H9 (cell line): ENCODE data around the gene ATP6V0A1. TPM values are rescaled to one million over a fixed set of nuclear protein-coding genes. Genes with fewer than 3 reads are reported as not detected.
A peak's percentile ranks its signal among the peaks of the same experiment; 100 is the strongest.
"Not testable (repeated sequence)": the region's sequence is repeated elsewhere in the genome, so short reads cannot be mapped to it uniquely, and the experiment has no call there.

Experiments
- DNase-seq: peaks from one replicate; pipeline ENCODE4 v3.0.0-alpha.2; 2017
- H2AFZ ChIP-seq: one replicate; pipeline ENCODE4 v1.6.1; 2013; ENCODE audit warnings: mild to moderate bottlenecking, low read length, control low read depth, moderate library complexity
- H2AK5ac ChIP-seq: 2 replicates; pipeline ENCODE4 v1.6.1; 2013; ENCODE audit warnings: low read length, control low read depth, mixed read lengths; ENCODE audit not compliant: insufficient read length
- H2BK120ac ChIP-seq: one replicate; pipeline ENCODE4 v1.6.1; 2013; ENCODE audit warnings: low read depth, mild to moderate bottlenecking, low read length, control low read depth, inconsistent platforms; ENCODE audit not compliant: poor library complexity, severe bottlenecking
- H2BK12ac ChIP-seq: 2 replicates; pipeline ENCODE4 v1.6.1; 2013; ENCODE audit warnings: low read length, control low read depth, mixed read lengths, low read depth; ENCODE audit not compliant: insufficient read length
- H2BK15ac ChIP-seq: 2 replicates; pipeline ENCODE4 v1.6.1; 2013; ENCODE audit warnings: low read depth, low read length, control low read depth
- H2BK20ac ChIP-seq: one replicate; pipeline ENCODE4 v1.6.1; 2013; ENCODE audit warnings: low read depth, mild to moderate bottlenecking, low read length, control low read depth, inconsistent platforms; ENCODE audit not compliant: poor library complexity, severe bottlenecking
- H2BK5ac ChIP-seq: 2 replicates; pipeline ENCODE4 v1.6.1; 2013; ENCODE audit warnings: low read length, control low read depth, mixed read lengths; ENCODE audit not compliant: insufficient read length
- H3K14ac ChIP-seq: 2 replicates; pipeline ENCODE4 v1.6.1; 2013; ENCODE audit warnings: low read length, control low read depth; ENCODE audit not compliant: insufficient read depth
- H3K18ac ChIP-seq: 2 replicates; pipeline ENCODE4 v1.6.1; 2013; ENCODE audit warnings: low read depth, mild to moderate bottlenecking, mixed read lengths, low read length, control low read depth; ENCODE audit not compliant: insufficient read length
- H3K23ac ChIP-seq: 2 replicates; pipeline ENCODE4 v1.6.1; 2013; ENCODE audit warnings: low read length, control low read depth, mixed read lengths, low read depth; ENCODE audit not compliant: insufficient read length
- H3K23me2 ChIP-seq: 2 replicates; pipeline ENCODE4 v1.6.1; 2013; ENCODE audit warnings: low read depth, mild to moderate bottlenecking, mixed read lengths, low read length, control low read depth; ENCODE audit not compliant: insufficient read length, poor library complexity, severe bottlenecking
- H3K27ac ChIP-seq: 2 replicates; pipeline ENCODE4 v1.5.1; 2013; ENCODE audit warnings: low read length, control low read depth, mixed read lengths, low read depth; ENCODE audit not compliant: insufficient read length
- H3K27me3 ChIP-seq: 2 replicates; pipeline ENCODE4 v1.6.1; 2013; ENCODE audit warnings: low read length, control low read depth, inconsistent platforms; ENCODE audit not compliant: insufficient read depth
- H3K4ac ChIP-seq: 2 replicates; pipeline ENCODE4 v1.6.1; 2013; ENCODE audit warnings: low read depth, mild to moderate bottlenecking, control low read depth, inconsistent platforms, low read length, moderate library complexity
- H3K4me1 ChIP-seq: 2 replicates; pipeline ENCODE4 v1.6.1; 2013; ENCODE audit warnings: low read length, control low read depth, inconsistent platforms; ENCODE audit not compliant: insufficient read depth
- H3K4me2 ChIP-seq: 2 replicates; pipeline ENCODE4 v1.6.1; 2013; ENCODE audit warnings: low read length, control low read depth, mixed read lengths; ENCODE audit not compliant: insufficient read length, insufficient read depth
- H3K56ac ChIP-seq: 2 replicates; pipeline ENCODE4 v1.6.1; 2013; ENCODE audit warnings: low read depth, mild to moderate bottlenecking, mixed read lengths, low read length, control low read depth; ENCODE audit not compliant: insufficient read length
- H3K79me1 ChIP-seq: 2 replicates; pipeline ENCODE4 v1.6.1; 2013; ENCODE audit warnings: low read depth, mild to moderate bottlenecking, moderate library complexity, low read length, control low read depth, inconsistent platforms; ENCODE audit not compliant: insufficient read depth, poor library complexity, severe bottlenecking
- H3K79me2 ChIP-seq: 2 replicates; pipeline ENCODE4 v1.6.1; 2013; ENCODE audit warnings: low read length, control low read depth, inconsistent platforms; ENCODE audit not compliant: insufficient read depth
- H3K9ac ChIP-seq: 2 replicates; pipeline ENCODE4 v1.6.1; 2013; ENCODE audit warnings: low read length, control low read depth, mixed read lengths; ENCODE audit not compliant: insufficient read length; ENCODE audit errors: extremely low read depth
- H3K9me3 ChIP-seq: one replicate; pipeline ENCODE4 v1.6.1; 2013; ENCODE audit warnings: low read depth, low read length, inconsistent platforms; ENCODE audit not compliant: control insufficient read depth
- H3T11ph ChIP-seq: one replicate; pipeline ENCODE4 v1.6.1; 2013; ENCODE audit warnings: mild to moderate bottlenecking, low read length, control low read depth, inconsistent platforms
- H4K20me1 ChIP-seq: one replicate; pipeline ENCODE4 v1.6.1; 2013; ENCODE audit not compliant: control insufficient read depth, insufficient read length, insufficient read depth
- H4K5ac ChIP-seq: 2 replicates; pipeline ENCODE4 v1.6.1; 2013; ENCODE audit warnings: low read depth, mild to moderate bottlenecking, mixed read lengths, low read length, control low read depth; ENCODE audit not compliant: insufficient read length
- H4K8ac ChIP-seq: replicated peaks from 2 replicates; pipeline ENCODE4 v1.6.1; 2013; ENCODE audit warnings: low read length, control low read depth, mixed read lengths, low read depth; ENCODE audit not compliant: insufficient read length
- H4K91ac ChIP-seq: 2 replicates; pipeline ENCODE4 v1.6.1; 2013; ENCODE audit warnings: low read depth, mild to moderate bottlenecking, moderate library complexity, mixed read lengths, low read length, control low read depth; ENCODE audit not compliant: insufficient read length
- H3K27ac Mint-ChIP-seq, 3 experiments: 2 replicates in 2 of 3; 3 replicates in 1 of 3; pipeline ENCODE4 v1.8.0; 2020 to 2021; ENCODE audit warnings: mixed read lengths in 3 of 3, mild to moderate bottlenecking in 1 of 3, moderate library complexity in 1 of 3
- H3K27me3 Mint-ChIP-seq: 2 replicates; pipeline ENCODE4 v1.8.0; 2021; ENCODE audit warnings: low read depth, mild to moderate bottlenecking, moderate library complexity, mixed read lengths
- H3K36me3 Mint-ChIP-seq, 3 experiments: 2 replicates in 2 of 3; 3 replicates in 1 of 3; pipeline ENCODE4 v1.8.0; 2020 to 2021; ENCODE audit warnings: low read depth in 3 of 3, mixed read lengths in 3 of 3; ENCODE audit not compliant: insufficient read depth in 1 of 3
- H3K4me1 Mint-ChIP-seq, 2 experiments: 2 replicates each; pipeline ENCODE4 v1.8.0; 2020; ENCODE audit warnings: mixed read lengths in 2 of 2
- H3K4me3 Mint-ChIP-seq, 2 experiments: 2 replicates in 1 of 2; 3 replicates in 1 of 2; pipeline ENCODE4 v1.8.0; 2020 to 2021; ENCODE audit warnings: mild to moderate bottlenecking in 2 of 2, mixed read lengths in 2 of 2, moderate library complexity in 1 of 2
- H3K9me3 Mint-ChIP-seq, 2 experiments: 2 replicates in 1 of 2; 3 replicates in 1 of 2; pipeline ENCODE4 v1.8.0; 2020; ENCODE audit warnings: mild to moderate bottlenecking in 2 of 2, mixed read lengths in 2 of 2, moderate library complexity in 1 of 2
- CTCF ChIP-seq: fragments of 200-600 bp; sonication (generic); conservative IDR thresholded peaks from 3 replicates; pipeline ENCODE4 v1.8.0; 2021; ENCODE audit warnings: antibody characterized with exemption, mild to moderate bottlenecking
- WGBS: extraction: QIAGEN DNeasy Blood & Tissue Kit; methylation state at CpG from one replicate; pipeline ENCODE4 v1.1.7; 2013; ENCODE audit warnings: missing lambda C conversion rate, low lambda C conversion rate, mixed read lengths; ENCODE audit not compliant: insufficient read length; ENCODE audit errors: extremely low coverage; 5-methylcytosine and 5-hydroxymethylcytosine counted together
- total RNA-seq: library from RNA; stranded (reverse); gene quantifications from 2 replicates; pipeline ENCODE4 v1.2.1, GENCODE V29; 2021

The ATP6V0A1 gene
- total RNA-seq, 1 experiment from 2014 or later = 54.1 TPM

GRCh38 chr17:42442196-42442565 lies 16.5 kb upstream of the ATP6V0A1 start:
- H2AK5ac ChIP-seq = no peak overlapping the region
- H2BK12ac ChIP-seq = no peak overlapping the region
- H2AFZ ChIP-seq = no peak overlapping the region
- H3K79me1 ChIP-seq = no peaks in the 10 kb centered on the region
- no peak overlapping the region for H3K4ac ChIP-seq
- H3K9me3 Mint-ChIP-seq = peaks cover 5 to 8% of the 10 kb centered on the region in 2 experiments; a peak in 3 of 5 replicates
- H3K14ac ChIP-seq = no peak overlapping the region
- no peaks in the 10 kb centered on the region for H3K79me2 ChIP-seq
- peak overlapping the region in 1 of 3 experiments; percentile 26; a peak in 2 of 7 replicates for H3K27ac Mint-ChIP-seq
- H4K8ac ChIP-seq = no peak overlapping the region
- no peak overlapping the region for H2BK20ac ChIP-seq
- no peak overlapping the region for H3T11ph ChIP-seq
- H3K23ac ChIP-seq = no peak overlapping the region
- H3K27me3 ChIP-seq = no peaks in the 10 kb centered on the region
- H4K91ac ChIP-seq = no peak overlapping the region
- H3K27me3 Mint-ChIP-seq = no peaks in the 10 kb centered on the region
- H3K36me3 Mint-ChIP-seq = no peaks in the 10 kb centered on the region
- no peak overlapping the region for H2BK120ac ChIP-seq
- H2BK15ac ChIP-seq = no peak overlapping the region
- H3K4me3 Mint-ChIP-seq = no peak overlapping the region
- no peak overlapping the region for H3K4me2 ChIP-seq
- peaks cover 2% of the 10 kb centered on the region; the same call in 1 of the 2 replicates for H3K4me1 ChIP-seq
- H3K23me2 ChIP-seq = no peaks in the 10 kb centered on the region
- no peaks in the 10 kb centered on the region for H3K9me3 ChIP-seq
- no peak for DNase-seq
- H4K20me1 ChIP-seq = no peaks in the 10 kb centered on the region
- H3K56ac ChIP-seq = no peak overlapping the region
- no peak overlapping the region for H3K18ac ChIP-seq
- no peak overlapping the region for H3K27ac ChIP-seq
- no peak overlapping the region for H4K5ac ChIP-seq
- TF ChIP-seq CTCF = no peak
- WGBS = no CpG with 5 or more reads among the region's 5 CpGs
- H2BK5ac ChIP-seq = no peak overlapping the region
- no peak overlapping the region for H3K9ac ChIP-seq
- H3K4me1 Mint-ChIP-seq = peaks cover 10 to 13% of the 10 kb centered on the region in 2 experiments

- not testable (repeated sequence) for H2BK15ac ChIP-seq, H4K5ac ChIP-seq, H3K27me3 ChIP-seq, H2AK5ac ChIP-seq, H3K9ac ChIP-seq, H3K9me3 ChIP-seq, H2BK120ac ChIP-seq, H3K4me1 Mint-ChIP-seq, H3K14ac ChIP-seq, H3K4ac ChIP-seq, H4K20me1 ChIP-seq, H3K27ac Mint-ChIP-seq, H3K79me1 ChIP-seq, H3K27me3 Mint-ChIP-seq, H3K79me2 ChIP-seq, DNase-seq, H3K18ac ChIP-seq, H2BK12ac ChIP-seq, H3K23me2 ChIP-seq, H3K27ac ChIP-seq, H4K8ac ChIP-seq, H2AFZ ChIP-seq, H3K4me1 ChIP-seq, H4K91ac ChIP-seq, H3K23ac ChIP-seq, H2BK20ac ChIP-seq, H3K56ac ChIP-seq, H3K36me3 Mint-ChIP-seq, H3T11ph ChIP-seq, H3K4me3 Mint-ChIP-seq, H3K4me2 ChIP-seq, H2BK5ac ChIP-seq
- peaks cover 19 to 26% of the 10 kb centered on the region in 2 experiments for H3K9me3 Mint-ChIP-seq
- WGBS = no CpG with 5 or more reads among the region's 27 CpGs
Observed at GRCh38 chr17:42449176-42449575, 9.5 kb upstream of the ATP6V0A1 start.
